ENCODE data around the gene MBTD1.

GRCh38 chr17:51217946-51218345 lies 41.9 kb downstream of the MBTD1 start:
- no peak for TF ChIP-seq JUNB (CRISPR knock-in tag; conservative IDR thresholded peaks at IDR 0.05)
- no peak for TF ChIP-seq CBFB (CRISPR knock-in tag; IDR thresholded peaks at IDR 0.05)
- TF ChIP-seq DMBX1 (CRISPR knock-in tag; IDR thresholded peaks at IDR 0.05; ENCODE audit: borderline replicate concordance) = no peak
- TF ChIP-seq GTF2F1 (IDR thresholded peaks at IDR 0.05; ENCODE audit: low read depth, low read length) = no peak
- TF ChIP-seq NFIX (CRISPR knock-in tag; IDR thresholded peaks at IDR 0.05; ENCODE audit: low read depth) = no peak
- TF ChIP-seq, protein P1, sequence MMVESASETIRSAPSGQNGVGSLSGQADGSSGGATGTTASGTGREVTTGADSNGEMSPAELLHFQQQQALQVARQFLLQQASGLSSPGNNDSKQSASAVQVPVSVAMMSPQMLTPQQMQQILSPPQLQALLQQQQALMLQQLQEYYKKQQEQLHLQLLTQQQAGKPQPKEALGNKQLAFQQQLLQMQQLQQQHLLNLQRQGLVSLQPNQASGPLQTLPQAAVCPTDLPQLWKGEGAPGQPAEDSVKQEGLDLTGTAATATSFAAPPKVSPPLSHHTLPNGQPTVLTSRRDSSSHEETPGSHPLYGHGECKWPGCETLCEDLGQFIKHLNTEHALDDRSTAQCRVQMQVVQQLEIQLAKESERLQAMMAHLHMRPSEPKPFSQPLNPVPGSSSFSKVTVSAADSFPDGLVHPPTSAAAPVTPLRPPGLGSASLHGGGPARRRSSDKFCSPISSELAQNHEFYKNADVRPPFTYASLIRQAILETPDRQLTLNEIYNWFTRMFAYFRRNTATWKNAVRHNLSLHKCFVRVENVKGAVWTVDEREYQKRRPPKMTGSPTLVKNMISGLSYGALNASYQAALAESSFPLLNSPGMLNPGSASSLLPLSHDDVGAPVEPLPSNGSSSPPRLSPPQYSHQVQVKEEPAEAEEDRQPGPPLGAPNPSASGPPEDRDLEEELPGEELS (CRISPR knock-in tag; IDR thresholded peaks at IDR 0.05; ENCODE audit: borderline replicate concordance) = no peak
- TF ChIP-seq TAF1 (IDR thresholded peaks at IDR 0.05; ENCODE audit: control insufficient read depth, extremely low read depth, insufficient read depth, low read length, severe bottlenecking) = no peak
- TF ChIP-seq ETS1 (conservative IDR thresholded peaks at IDR 0.05; ENCODE audit: control insufficient read depth, low read depth, low read length) = no peak
- no peak for TF ChIP-seq MTA3 (IDR thresholded peaks at IDR 0.05; ENCODE audit: borderline replicate concordance)
- TF ChIP-seq NFIC (IDR thresholded peaks at IDR 0.05) = no peak
- no peak for TF ChIP-seq ETV6 (IDR thresholded peaks at IDR 0.05; ENCODE audit: borderline replicate concordance in 1 of 2, low read depth in 2 of 2, low read length in 1 of 2)
- TF ChIP-seq ETV6 (CRISPR knock-in tag; IDR thresholded peaks at IDR 0.05; ENCODE audit: borderline replicate concordance) = no peak
